Measurements from ENCODE around the gene CCR3.

The CCR3 gene

GRCh38 chr3:46221391-46221790 lies 20.9 kb upstream of the CCR3 start:
- no peak for DNase-seq (ENCODE audit: low spot score)

- no peak for DNase-seq (ENCODE audit: low spot score)
Observed at GRCh38 chr3:46221938-46222337, 20.3 kb upstream of the CCR3 start.

- no peak for DNase-seq (ENCODE audit: low spot score)
Observed at GRCh38 chr3:46222435-46223161, 19.7 kb upstream of the CCR3 start.

GRCh38 chr3:46228260-46229242 lies 13.7 kb upstream of the CCR3 start:
- DNase-seq (ENCODE audit: low spot score), result no peak

GRCh38 chr3:46231323-46231722 lies 10.9 kb upstream of the CCR3 start:
- DNase-seq (ENCODE audit: low spot score), result no peak

- DNase-seq (ENCODE audit: low spot score), result no peak
Observed at GRCh38 chr3:46233194-46233593, 9.1 kb upstream of the CCR3 start.

GRCh38 chr3:46235425-46235824 lies 6.8 kb upstream of the CCR3 start:
- DNase-seq (ENCODE audit: low spot score), result no peak

- DNase-seq (ENCODE audit: low spot score), result no peak
Observed at GRCh38 chr3:46236294-46237054, 5.8 kb upstream of the CCR3 start.

- DNase-seq (ENCODE audit: low spot score), result no peak
Observed at GRCh38 chr3:46238386-46238785, 3.9 kb upstream of the CCR3 start.

- DNase-seq (ENCODE audit: low spot score), result no peak
Observed at GRCh38 chr3:46239301-46239938, 2.8 kb upstream of the CCR3 start.

GRCh38 chr3:46239952-46240351 lies 2.3 kb upstream of the CCR3 start:
- DNase-seq (ENCODE audit: low spot score), result no peak

- DNase-seq (ENCODE audit: low spot score), result no peak
Observed at GRCh38 chr3:46243560-46243959, 1.3 kb downstream of the CCR3 start.

- DNase-seq (ENCODE audit: low spot score), result no peak
Observed at GRCh38 chr3:46245146-46245545, 2.9 kb downstream of the CCR3 start.

GRCh38 chr3:46252980-46253379 lies 10.7 kb downstream of the CCR3 start:
- no peak for DNase-seq (ENCODE audit: low spot score)

GRCh38 chr3:46258525-46258924 lies 16.3 kb downstream of the CCR3 start:
- no peak for DNase-seq (ENCODE audit: low spot score)

- DNase-seq (ENCODE audit: low spot score), result no peak
Observed at GRCh38 chr3:46261926-46262594, 19.8 kb downstream of the CCR3 start.

GRCh38 chr3:46264002-46264401 lies 21.7 kb downstream of the CCR3 start:
- no peak for DNase-seq (ENCODE audit: low spot score)

- no peak for DNase-seq (ENCODE audit: low spot score)
Observed at GRCh38 chr3:46266598-46266997, 24.3 kb downstream of the CCR3 start.

GRCh38 chr3:46269556-46269955 lies 27.3 kb downstream of the CCR3 start:
- no peak for DNase-seq (ENCODE audit: low spot score)

- no peak for DNase-seq (ENCODE audit: low spot score)
Observed at GRCh38 chr3:46270474-46270873, 28.2 kb downstream of the CCR3 start.

GRCh38 chr3:46271209-46271745 lies 29.0 kb downstream of the CCR3 start:
- DNase-seq (ENCODE audit: low spot score), result no peak
